ENCODE results near the gene TNFRSF1A. TPM values are rescaled to one million over a fixed set of nuclear protein-coding genes. Genes with fewer than 3 reads are reported as not detected.

TNFRSF1A gene
- polyA plus RNA-seq, 1 donor from 2014 or later, result 4.5 TPM

DNA sequence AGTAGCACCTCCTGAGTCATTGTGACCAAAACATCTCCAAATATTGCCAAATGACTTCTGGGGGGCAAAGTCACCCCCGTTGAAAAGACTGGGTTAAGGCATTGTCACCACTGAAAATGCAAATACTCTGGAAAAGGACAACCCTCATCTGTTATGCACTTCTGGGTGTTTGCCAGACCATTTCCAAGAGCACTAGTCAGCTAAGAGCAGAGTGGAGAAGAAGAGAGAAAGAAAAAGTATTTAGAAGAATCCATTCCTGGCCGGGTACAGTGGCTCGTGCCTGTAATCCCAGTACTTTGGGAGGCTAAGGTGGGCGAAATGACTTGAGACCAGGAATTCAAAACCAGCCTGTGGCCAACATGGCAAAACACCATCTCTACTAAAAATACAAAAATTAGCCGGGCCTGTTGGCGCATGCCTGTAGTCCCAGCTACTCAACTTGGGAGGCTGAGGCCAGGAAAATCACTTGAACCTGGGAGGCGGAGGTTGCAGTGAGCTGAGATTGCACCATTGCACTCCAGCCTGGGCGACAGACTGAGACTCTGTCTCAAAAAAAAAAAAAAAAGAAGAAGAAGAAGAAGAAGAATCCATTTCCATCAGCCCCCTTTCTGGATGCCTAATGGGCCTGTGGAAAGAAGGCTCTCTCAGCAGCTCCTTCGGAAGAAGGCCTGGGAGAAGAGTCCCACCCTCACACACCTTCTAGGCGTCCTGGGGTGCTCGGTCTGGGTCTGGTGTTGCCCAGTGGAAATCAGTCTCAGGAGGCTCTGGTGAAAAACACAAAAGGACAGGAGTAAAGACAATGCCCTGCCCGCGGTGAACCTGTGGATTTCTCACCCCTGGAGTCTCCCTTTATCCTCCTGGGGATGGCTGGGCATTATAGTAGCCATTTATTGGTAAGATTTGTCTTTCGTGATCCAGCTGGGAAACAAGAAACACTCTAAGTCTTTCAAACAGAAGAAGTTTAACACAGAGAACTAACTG, 38.6 kb upstream of the TNFRSF1A start:
- Histone ChIP-seq H3K9ac (ENCODE audit: low read length) (no peak overlapping the region), H3K36me3 (ENCODE audit: insufficient read depth, low read length) (no peaks in the 10 kb centered on the region), H3K4me2 (ENCODE audit: low read length) (no peak overlapping the region), H3K4me3 (ENCODE audit: low read length) (no peak overlapping the region), H3K27me3 (ENCODE audit: insufficient read depth, low read depth, low read length) (no peaks in the 10 kb centered on the region), H3F3A (ENCODE audit: insufficient read depth, low read length, poor library complexity, severe bottlenecking) (no peaks in the 10 kb centered on the region), H4K20me1 (ENCODE audit: insufficient read depth) (no peaks in the 10 kb centered on the region), H3K27ac (ENCODE audit: low read length) (no peak overlapping the region), H3K9me2 (ENCODE audit: insufficient read depth, low read length) (no peaks in the 10 kb centered on the region), H3K79me2 (replicated peaks; ENCODE audit: insufficient read depth, low read length) (no peaks in the 10 kb centered on the region), H2AFZ (ENCODE audit: low read depth, low read length) (no peak overlapping the region), H3K9me3 (ENCODE audit: low read length) (no peaks in the 10 kb centered on the region)
- no peak for TF ChIP-seq REST (IDR thresholded peaks at IDR 0.05; ENCODE audit: borderline replicate concordance)
- no peak for TF ChIP-seq SMC3 (conservative IDR thresholded peaks at IDR 0.05; ENCODE audit: poor library complexity)
- TF ChIP-seq EZH2 (IDR thresholded peaks at IDR 0.05; ENCODE audit: borderline replicate concordance, insufficient read depth, low read length, poor library complexity, severe bottlenecking), result no peak
- TF ChIP-seq EP300 (conservative IDR thresholded peaks at IDR 0.05; ENCODE audit: poor library complexity, severe bottlenecking), result no peak
- TF ChIP-seq CTCF (IDR thresholded peaks at IDR 0.05; ENCODE audit: poor library complexity, severe bottlenecking), result no peak
- no peak for TF ChIP-seq POLR2AphosphoS5 (IDR thresholded peaks at IDR 0.05)
- TF ChIP-seq RAD21 (conservative IDR thresholded peaks at IDR 0.05), result no peak
- TF ChIP-seq TAF1 (IDR thresholded peaks at IDR 0.05; ENCODE audit: low read depth), result no peak
- no peak for TF ChIP-seq MXI1 (conservative IDR thresholded peaks at IDR 0.05; ENCODE audit: poor library complexity, severe bottlenecking)

DNA sequence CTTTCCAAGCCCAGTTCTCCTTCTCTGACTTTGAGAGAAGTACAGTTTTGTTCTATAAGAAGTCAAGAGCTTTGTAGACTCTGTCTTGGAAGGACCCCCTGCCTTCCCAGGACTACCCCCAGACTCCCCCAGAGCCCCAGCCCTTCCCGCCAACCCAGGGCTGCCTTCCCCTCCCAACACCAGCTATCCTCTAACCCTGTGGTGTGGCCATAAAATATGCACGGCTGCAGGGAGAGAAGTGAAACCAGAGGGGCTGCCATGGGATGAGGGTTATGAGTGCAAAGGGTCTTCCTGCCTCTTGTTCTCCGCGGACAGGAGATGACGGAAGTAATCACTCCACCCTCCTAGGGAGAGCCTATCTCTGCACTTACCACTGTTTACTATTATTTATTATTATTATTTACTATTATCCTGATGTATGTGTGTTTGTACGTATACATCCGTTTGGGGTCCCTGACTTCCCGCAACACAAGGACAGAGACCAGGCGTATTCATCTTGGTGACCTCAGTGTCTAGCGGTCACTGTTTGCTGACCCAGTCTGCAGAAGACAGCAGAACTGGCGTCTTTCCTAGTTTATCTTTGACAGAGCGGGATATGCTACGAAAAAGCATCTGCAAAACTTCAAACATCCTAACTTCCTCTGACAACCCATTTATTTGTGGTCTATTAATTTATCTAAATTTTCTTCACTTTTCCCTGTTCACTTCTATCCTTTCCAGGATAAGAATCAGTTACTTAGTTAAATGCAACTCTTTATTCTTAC, 37.0 kb upstream of the TNFRSF1A start:
- Histone ChIP-seq H3K79me2 (replicated peaks; ENCODE audit: insufficient read depth, low read length) (no peaks in the 10 kb centered on the region), H3K4me3 (ENCODE audit: low read length) (no peak overlapping the region), H3K4me2 (ENCODE audit: low read length) (no peak overlapping the region), H3F3A (ENCODE audit: insufficient read depth, low read length, poor library complexity, severe bottlenecking) (no peaks in the 10 kb centered on the region), H3K27me3 (ENCODE audit: insufficient read depth, low read depth, low read length) (no peaks in the 10 kb centered on the region), H3K36me3 (ENCODE audit: insufficient read depth, low read length) (no peaks in the 10 kb centered on the region), H4K20me1 (ENCODE audit: insufficient read depth) (no peaks in the 10 kb centered on the region), H3K9me3 (ENCODE audit: low read length) (no peaks in the 10 kb centered on the region), H3K9ac (ENCODE audit: low read length) (no peak overlapping the region), H2AFZ (ENCODE audit: low read depth, low read length) (no peak overlapping the region), H3K27ac (ENCODE audit: low read length) (no peak overlapping the region), H3K9me2 (ENCODE audit: insufficient read depth, low read length) (no peaks in the 10 kb centered on the region)
- TF ChIP-seq TAF1 (IDR thresholded peaks at IDR 0.05; ENCODE audit: low read depth), result no peak
- TF ChIP-seq SMC3 (conservative IDR thresholded peaks at IDR 0.05; ENCODE audit: poor library complexity), result no peak
- no peak for TF ChIP-seq REST (IDR thresholded peaks at IDR 0.05; ENCODE audit: borderline replicate concordance)
